Measurements from ENCODE around the gene NABP1.

GRCh38 chr2:191643429-191643828 lies 34.5 kb upstream of the NABP1 start:
- TF ChIP-seq POLR2AphosphoS5 (IDR thresholded peaks at IDR 0.05; ENCODE audit: low read depth, low read length), result no peak
- TF ChIP-seq POLR2A (IDR thresholded peaks at IDR 0.05; ENCODE audit: low read depth, low read length), result no peak
